Measurements from ENCODE around the gene CACNA2D4.

The CACNA2D4 gene

GRCh38 chr12:1744932-1745331 is 173.5 kb downstream of the CACNA2D4 start:
- Histone ChIP-seq H2AFZ (ENCODE audit: low read depth, low read length) (no peak overlapping the region), H3K4me3 (ENCODE audit: insufficient read depth in 1 of 2, low read depth in 1 of 2, low read length in 2 of 2) (no peak overlapping the region), H3K9me3 (ENCODE audit: control insufficient read depth, low read length) (peaks cover 48% of the 10 kb centered on the region), H2AK5ac (ENCODE audit: low read length, severe bottlenecking) (no peak overlapping the region), H3K27ac (ENCODE audit: low read length, poor library complexity, severe bottlenecking) (no peak overlapping the region), H4K91ac (ENCODE audit: low read length) (no peak overlapping the region), H3K14ac (ENCODE audit: low read length in 2 of 2) (no peak overlapping the region), H3K36me3 (ENCODE audit: control insufficient read depth in 1 of 2, insufficient read depth in 2 of 2, low read depth in 1 of 2, low read length in 2 of 2) (peaks cover 6 to 14% of the 10 kb centered on the region in 2 experiments), H3K9ac (ENCODE audit: low read length) (no peak overlapping the region), H3K79me1 (replicated peaks; ENCODE audit: low read length, poor library complexity, severe bottlenecking) (peaks cover 26% of the 10 kb centered on the region), H3K4me1 (ENCODE audit: control insufficient read depth, insufficient read depth, low read depth, low read length) (no peaks in the 10 kb centered on the region), H2BK12ac (ENCODE audit: low read length in 2 of 2) (no peak overlapping the region), H3K27me3 (ENCODE audit: control insufficient read depth in 1 of 2, insufficient read depth in 1 of 2, low read length in 2 of 2) (no peaks in the 10 kb centered on the region), H3K4me2 (ENCODE audit: low read length, poor library complexity, severe bottlenecking) (no peak overlapping the region), H3K23ac (ENCODE audit: low read length in 2 of 2) (no peak overlapping the region), H2BK120ac (ENCODE audit: low read depth, low read length) (no peak overlapping the region), H2BK5ac (ENCODE audit: low read depth, low read length, poor library complexity, severe bottlenecking) (no peak overlapping the region), H3K4ac (ENCODE audit: low read depth in 1 of 2, low read length in 2 of 2) (no peak overlapping the region), H2BK15ac (ENCODE audit: low read depth, poor library complexity, severe bottlenecking) (no peak overlapping the region), H4K8ac (ENCODE audit: low read length) (no peak overlapping the region), H3K18ac (ENCODE audit: low read depth in 1 of 2, low read length in 2 of 2) (no peak overlapping the region)
- WGBS = 98% methylated on average over 2 of the region's 2 CpGs
- DNase-seq = no peak

Measured in mesenchymal stem cell (in vitro differentiated cells and primary cell).